ENCODE data around the gene ZNF609. TPM values are rescaled to one million over a fixed set of nuclear protein-coding genes. Genes with fewer than 3 reads are reported as not detected.

The ZNF609 gene
- total RNA-seq, 1 donor from 2014 or later, result 28.6 TPM

- no peak overlapping the region for H3K27ac Mint-ChIP-seq
- TF ChIP-seq, protein P1, sequence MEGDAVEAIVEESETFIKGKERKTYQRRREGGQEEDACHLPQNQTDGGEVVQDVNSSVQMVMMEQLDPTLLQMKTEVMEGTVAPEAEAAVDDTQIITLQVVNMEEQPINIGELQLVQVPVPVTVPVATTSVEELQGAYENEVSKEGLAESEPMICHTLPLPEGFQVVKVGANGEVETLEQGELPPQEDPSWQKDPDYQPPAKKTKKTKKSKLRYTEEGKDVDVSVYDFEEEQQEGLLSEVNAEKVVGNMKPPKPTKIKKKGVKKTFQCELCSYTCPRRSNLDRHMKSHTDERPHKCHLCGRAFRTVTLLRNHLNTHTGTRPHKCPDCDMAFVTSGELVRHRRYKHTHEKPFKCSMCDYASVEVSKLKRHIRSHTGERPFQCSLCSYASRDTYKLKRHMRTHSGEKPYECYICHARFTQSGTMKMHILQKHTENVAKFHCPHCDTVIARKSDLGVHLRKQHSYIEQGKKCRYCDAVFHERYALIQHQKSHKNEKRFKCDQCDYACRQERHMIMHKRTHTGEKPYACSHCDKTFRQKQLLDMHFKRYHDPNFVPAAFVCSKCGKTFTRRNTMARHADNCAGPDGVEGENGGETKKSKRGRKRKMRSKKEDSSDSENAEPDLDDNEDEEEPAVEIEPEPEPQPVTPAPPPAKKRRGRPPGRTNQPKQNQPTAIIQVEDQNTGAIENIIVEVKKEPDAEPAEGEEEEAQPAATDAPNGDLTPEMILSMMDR (IDR thresholded peaks at IDR 0.05), result no peak
- H3K27me3 Mint-ChIP-seq, result no peaks in the 10 kb centered on the region
- H3K4me1 Mint-ChIP-seq, result peaks cover 62% of the 10 kb centered on the region
- H3K36me3 Mint-ChIP-seq (ENCODE audit: low read depth), result peaks cover 3% of the 10 kb centered on the region
- DNase-seq (no peak), ATAC-seq (ENCODE audit: low read depth) (no peak)
- ChIA-PET POLR2A (interaction anchor here (1.1 to 2.1 kb wide), 3 partner anchors 48 to 113 kb away, joined by 3 to 11 read pairs (median 6); partner anchors contain the start of gene TRIP4), CTCF (interaction anchor here (1.3 to 1.4 kb wide), 2 partner anchors 249 to 296 kb away, joined by 3 read pairs; no protein-coding TSS in a partner anchor)
- no peaks in the 10 kb centered on the region for H3K9me3 Mint-ChIP-seq
- intact Hi-C loops (cut with micrococcal nuclease), result loop anchor here (1.0 kb wide), 1 partner anchor 244 kb away; no protein-coding TSS in a partner anchor
- H3K4me3 Mint-ChIP-seq, result peak overlapping the region; percentile 92
These were observed 1.2 kb upstream of the ZNF609 start for GRCh38 chr15:64459066-64459781.

GRCh38 chr15:64460724-64461720 lies 644 bp downstream of the ZNF609 start:
- Mint-ChIP-seq H3K27ac (peak overlapping the region; percentile 57), H3K9me3 (no peaks in the 10 kb centered on the region), H3K4me3 (peak overlapping the region; percentile 85), H3K4me1 (peaks cover 63% of the 10 kb centered on the region), H3K36me3 (ENCODE audit: low read depth) (no peaks in the 10 kb centered on the region), H3K27me3 (no peaks in the 10 kb centered on the region)
- POLR2A ChIA-PET, result interaction anchor here (0.6 to 2.1 kb wide), 5 partner anchors 8 to 375 kb away, joined by 3 to 11 read pairs (median 6); partner anchors contain the start of gene TRIP4
- ATAC-seq (ENCODE audit: low read depth), result peak; percentile 16
- DNase-seq, result no peak
- TF ChIP-seq, protein P1 (IDR thresholded peaks at IDR 0.05), result no peak
- CTCF ChIA-PET, result no interaction called here
- intact Hi-C loops (cut with micrococcal nuclease), result loop anchor here (1.0 to 10.0 kb wide), 4 partner anchors 46 to 364 kb away; partner anchors contain the start of genes CSNK1G1, PCLAF and PIF1

- H3K9me3 Mint-ChIP-seq, result no peaks in the 10 kb centered on the region
- H3K4me3 Mint-ChIP-seq, result peak overlapping the region; percentile 85
- peaks cover 60% of the 10 kb centered on the region for H3K4me1 Mint-ChIP-seq
- H3K36me3 Mint-ChIP-seq (ENCODE audit: low read depth), result no peaks in the 10 kb centered on the region
- POLR2A ChIA-PET, result interaction anchor here (0.6 kb wide), 1 partner anchor 376 kb away, joined by 3 read pairs; no protein-coding TSS in a partner anchor
- TF ChIP-seq, protein P1 (IDR thresholded peaks at IDR 0.05), result no peak
- intact Hi-C loops (cut with micrococcal nuclease), result loop anchor here (2.0 to 10.0 kb wide), 3 partner anchors 46 to 363 kb away; partner anchors contain the start of genes PCLAF and PIF1
- CTCF ChIA-PET, result no interaction called here
- ATAC-seq (ENCODE audit: low read depth) (no peak), DNase-seq (no peak)
- no peaks in the 10 kb centered on the region for H3K27me3 Mint-ChIP-seq
- H3K27ac Mint-ChIP-seq, result peak overlapping the region; percentile 57
These were observed 1.4 kb downstream of the ZNF609 start for GRCh38 chr15:64461721-64462162.

DNA sequence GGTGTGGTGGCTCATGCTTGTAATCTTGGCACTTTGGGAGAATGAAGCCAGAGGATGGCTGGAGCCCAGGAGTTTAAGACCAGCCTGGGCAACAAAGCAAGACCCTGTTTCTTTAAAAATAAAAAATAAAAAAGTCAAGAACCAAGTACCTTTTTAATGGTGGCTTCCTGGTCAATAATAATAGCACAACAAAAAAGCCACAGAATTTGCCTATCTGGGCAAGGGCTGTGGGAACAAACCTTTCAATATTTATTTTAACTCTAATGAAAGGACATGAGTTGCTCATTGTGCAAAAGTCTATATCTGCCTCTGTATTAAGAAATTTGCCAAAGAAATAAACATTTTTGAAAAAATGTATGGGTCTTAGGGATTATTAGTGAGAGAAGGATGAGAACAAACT lies 2.1 kb downstream of the ZNF609 start:
- intact Hi-C loops (cut with micrococcal nuclease), result loop anchor here (5.0 to 10.0 kb wide), 2 partner anchors 45 to 362 kb away; partner anchors contain the start of gene PIF1
- POLR2A ChIA-PET, result interaction anchor here (0.7 kb wide), 1 partner anchor 22 kb away, joined by 6 read pairs; no protein-coding TSS in a partner anchor
- Mint-ChIP-seq H3K36me3 (ENCODE audit: low read depth) (no peaks in the 10 kb centered on the region), H3K27ac (no peak overlapping the region), H3K4me3 (no peak overlapping the region), H3K27me3 (no peaks in the 10 kb centered on the region), H3K4me1 (peaks cover 58% of the 10 kb centered on the region), H3K9me3 (no peaks in the 10 kb centered on the region)
- TF ChIP-seq, protein P1 (IDR thresholded peaks at IDR 0.05), result no peak
- CTCF ChIA-PET, result no interaction called here
- ATAC-seq (ENCODE audit: low read depth) (no peak), DNase-seq (no peak)
